ENCODE measurements around the gene TENM3.

- no peak for TF ChIP-seq CTCF (IDR thresholded peaks at IDR 0.05)
- TF ChIP-seq POLR2A (IDR thresholded peaks at IDR 0.05) = no peak
Measured at GRCh38 chr4:182662551-182662950, 419.3 kb downstream of the TENM3 start.

Measured in Peyer's patch (tissue), 4 donors.